Activated CD8-positive, alpha-beta memory T cell treated with anti-CD3 and anti-CD28 coated beads, Interleukin-2, amount 50 U/mL, for 24 hours (primary cell): Measurements from ENCODE around the gene PTCSC3.

ENCODE experiments used
- DNase-seq: peaks from one replicate; pipeline ENCODE4 v3.0.0-alpha.2; 2020; ENCODE audit errors: extremely low read depth

The PTCSC3 gene

GRCh38 chr14:36176524-36176923 is at the start of gene PTCSC3:
TSS of gene PTCSC3 (minus strand) at chr14:36176722.
- DNase-seq: no peak

DNA sequence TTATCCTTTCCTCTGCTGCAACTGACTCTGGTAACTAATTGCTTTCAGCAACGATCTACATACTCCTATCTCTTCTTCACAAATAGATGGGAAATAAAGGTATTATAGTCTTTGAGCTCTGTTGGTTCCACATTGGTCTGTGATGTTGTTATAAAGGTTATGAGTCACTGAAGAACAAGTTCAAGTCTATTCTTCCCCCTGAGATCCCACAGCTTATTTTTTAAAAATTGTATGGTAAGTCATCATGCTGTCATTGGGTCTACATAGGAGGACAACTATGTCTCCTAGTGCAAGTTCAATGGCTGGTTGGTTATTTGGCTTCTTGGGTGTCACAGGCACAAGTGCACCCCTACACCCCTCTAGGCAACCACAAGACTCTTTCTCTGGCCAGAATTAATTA is 49.6 kb upstream of the PTCSC3 start:
- no peak for DNase-seq

GRCh38 chr14:36224176-36224575 is 47.7 kb upstream of the PTCSC3 start:
- DNase-seq: no peak

DNA sequence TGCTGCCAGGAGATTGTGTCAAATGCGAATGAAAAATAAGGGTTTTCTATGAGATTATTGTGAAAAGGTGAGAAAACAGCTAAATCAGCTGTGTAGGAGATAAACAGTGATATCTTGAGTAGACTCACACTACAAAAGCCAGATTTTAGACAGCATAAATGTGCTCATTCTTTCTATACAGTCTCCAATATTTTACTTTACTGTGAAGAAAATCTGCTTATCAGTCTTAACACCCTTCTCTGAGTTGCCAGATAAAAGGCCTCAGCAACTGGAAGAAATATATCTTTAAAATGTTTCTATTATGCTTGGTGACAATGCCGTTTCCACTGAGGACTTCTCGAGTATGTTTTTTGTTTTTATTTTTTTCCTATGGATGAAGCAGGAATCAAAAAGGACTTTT is 47.0 kb upstream of the PTCSC3 start:
- DNase-seq: no peak

DNA sequence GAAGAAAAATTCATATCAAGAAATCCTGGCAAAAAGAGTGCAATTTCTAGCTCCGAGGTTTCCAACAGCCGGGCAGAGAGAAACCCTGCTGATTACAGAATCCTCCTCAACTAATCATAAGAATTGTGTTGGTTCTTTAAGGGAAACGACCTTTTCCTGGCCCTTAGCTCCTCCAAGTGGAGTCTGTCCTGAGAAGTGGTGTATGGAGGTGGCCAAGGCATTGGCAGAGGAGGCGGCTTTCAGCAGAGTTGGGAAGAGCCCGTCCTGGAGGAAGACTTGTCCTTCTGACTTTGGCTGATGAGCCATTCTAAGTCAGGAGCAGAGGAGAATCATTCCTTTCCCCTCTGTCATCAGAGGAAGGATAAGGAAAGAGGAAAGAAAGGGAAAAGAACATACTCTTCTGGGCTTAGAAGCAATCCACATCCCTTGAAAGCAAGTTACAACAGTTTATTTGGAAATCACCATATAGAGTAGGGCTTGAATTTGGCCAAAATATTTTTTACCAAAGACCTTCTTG is 46.5 kb upstream of the PTCSC3 start:
- DNase-seq: no peak

- no peak for DNase-seq
Observed at GRCh38 chr14:36222337-36222736, 45.8 kb upstream of the PTCSC3 start.

GRCh38 chr14:36221112-36221511 is 44.6 kb upstream of the PTCSC3 start:
- DNase-seq: no peak

DNA sequence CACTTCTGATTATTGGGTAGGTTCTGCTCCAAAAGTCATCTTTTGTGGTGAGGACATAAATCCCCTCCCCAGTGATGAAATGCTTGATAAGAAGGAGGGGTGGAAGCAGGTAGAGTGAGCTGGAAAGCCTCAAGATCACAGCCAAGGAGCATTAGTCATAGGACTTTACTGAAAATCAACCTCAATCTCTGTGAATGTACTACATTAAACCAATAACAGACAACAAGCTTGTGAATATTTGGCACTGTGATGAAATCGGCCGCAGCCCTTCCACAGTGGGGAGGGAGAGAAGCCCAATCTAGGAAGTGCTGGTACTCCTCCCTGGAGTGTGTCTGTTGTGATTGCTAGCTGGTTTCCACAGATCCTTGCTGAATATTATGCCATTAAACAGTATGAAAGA is 41.2 kb upstream of the PTCSC3 start:
- no peak for DNase-seq

DNA sequence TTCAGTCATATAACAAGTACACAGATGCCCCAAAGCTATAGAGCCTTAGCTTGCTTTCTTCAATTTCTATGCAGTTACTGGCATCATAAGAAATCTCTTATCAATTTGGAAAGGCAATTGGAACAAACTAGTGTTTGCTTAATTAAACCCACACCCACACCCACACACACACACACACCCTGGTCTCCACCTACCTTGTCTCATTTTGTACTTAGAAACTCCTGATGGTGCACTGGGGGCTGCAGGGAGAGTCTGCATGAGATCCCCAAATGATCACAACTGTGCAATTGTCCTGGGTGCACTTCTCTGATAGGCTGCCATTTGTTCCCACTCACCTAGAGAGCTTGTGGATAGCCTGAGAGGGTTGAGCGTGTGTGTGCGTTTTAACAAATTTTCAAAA is 40.5 kb upstream of the PTCSC3 start:
- no peak for DNase-seq

DNA sequence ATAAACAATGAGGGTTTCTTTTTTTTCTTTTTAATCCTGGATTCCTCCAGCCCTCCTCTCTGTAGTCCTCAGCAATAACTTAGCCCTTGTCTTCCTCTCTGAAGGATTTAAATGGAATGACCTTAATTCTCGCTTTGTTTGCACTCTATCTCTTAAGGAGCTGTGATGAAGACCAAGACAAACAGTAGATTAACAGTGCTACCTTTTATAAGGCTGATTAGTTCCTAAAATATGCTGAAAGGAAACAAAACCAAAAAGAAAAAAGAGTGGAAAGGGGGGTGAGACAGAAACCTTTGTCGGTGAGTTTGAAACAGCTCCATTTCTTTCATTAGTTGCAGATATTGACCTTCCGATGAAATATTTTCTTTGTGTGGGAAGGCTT is 38.7 kb upstream of the PTCSC3 start:
- DNase-seq: no peak

DNA sequence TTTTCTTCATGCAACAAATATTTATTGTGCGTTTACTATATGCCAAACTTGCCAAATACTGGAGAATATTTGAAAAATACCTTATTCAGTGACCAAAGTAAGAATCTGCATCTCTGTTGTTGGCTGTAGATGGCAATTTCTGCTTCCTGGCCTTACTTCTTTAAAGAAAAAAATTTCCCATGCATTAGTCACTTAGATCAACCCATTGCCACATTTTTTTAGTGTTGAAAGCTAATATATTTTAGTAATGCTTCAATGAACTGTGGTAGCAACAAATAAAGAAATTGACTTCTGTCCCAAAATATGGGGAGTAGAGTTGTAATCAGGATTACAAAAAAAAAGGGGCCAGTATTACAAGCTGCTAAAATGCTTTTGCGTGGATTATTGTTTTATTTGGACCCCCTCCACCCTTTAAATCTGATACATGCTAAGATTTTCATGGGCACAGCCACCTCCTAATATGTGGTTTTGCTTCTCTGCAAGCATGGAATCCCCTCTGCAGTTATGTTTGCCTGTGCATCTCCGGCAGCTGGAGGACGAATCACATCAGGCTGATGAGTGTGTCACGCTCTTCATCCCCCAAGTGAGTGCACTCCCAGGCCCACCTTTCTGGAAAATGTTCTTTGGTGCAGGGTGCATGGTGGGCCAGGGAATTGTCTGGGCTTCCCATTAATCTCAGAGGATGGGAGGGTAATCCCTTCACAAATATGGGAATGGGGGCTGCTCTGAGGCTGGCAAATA is 38.1 kb upstream of the PTCSC3 start:
- no peak for DNase-seq

DNA sequence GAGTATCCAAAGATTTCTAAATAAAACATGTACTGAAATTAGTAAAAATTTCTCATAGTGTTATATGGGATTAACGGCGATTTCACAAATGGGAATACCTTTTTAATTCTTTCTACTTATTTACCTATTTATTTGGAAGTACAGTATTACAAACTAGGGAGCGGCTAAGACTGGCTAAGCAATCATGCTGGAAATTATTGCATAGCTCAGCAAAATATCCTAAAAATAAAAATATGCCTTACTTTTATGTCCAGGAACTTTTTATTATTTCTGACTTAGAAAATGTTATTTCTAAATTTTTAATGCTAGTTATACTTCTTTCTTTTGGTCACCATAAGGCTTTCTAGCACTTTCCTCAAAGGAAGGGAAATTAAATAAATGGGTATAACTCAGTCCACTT is 36.5 kb upstream of the PTCSC3 start:
- no peak for DNase-seq

GRCh38 chr14:36212577-36212976 is 36.1 kb upstream of the PTCSC3 start:
- DNase-seq: no peak

DNA sequence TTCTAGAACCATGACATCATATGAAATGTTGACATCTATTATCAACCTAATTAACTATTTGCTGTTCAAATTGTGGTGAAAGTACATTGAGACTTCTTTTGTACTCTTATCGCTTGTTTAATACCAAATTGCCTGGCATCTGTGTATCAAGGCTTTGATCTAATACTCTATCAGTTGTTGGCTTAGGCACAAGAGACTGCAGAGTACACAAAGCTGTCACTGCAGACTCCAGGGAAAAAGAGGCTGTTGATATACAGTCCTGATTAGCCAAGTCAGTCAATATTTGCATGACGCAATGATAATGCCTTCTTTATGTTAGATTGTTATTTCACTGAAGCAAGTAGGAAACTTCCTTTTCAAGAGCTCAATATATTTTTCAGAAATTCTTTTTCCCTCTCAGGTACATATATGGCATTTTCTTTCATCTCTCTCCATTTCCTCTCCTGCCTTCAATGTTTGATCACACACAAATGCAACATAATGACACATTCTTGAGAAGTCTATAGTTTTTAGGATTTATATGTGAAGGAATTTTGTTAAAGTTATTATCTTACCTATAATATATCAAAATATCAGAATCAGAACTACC is 32.3 kb upstream of the PTCSC3 start:
- no peak for DNase-seq

- DNase-seq: no peak
Observed at GRCh38 chr14:36207500-36207899, 31.0 kb upstream of the PTCSC3 start.

GRCh38 chr14:36204461-36205073 is 28.0 kb upstream of the PTCSC3 start:
- DNase-seq: no peak

DNA sequence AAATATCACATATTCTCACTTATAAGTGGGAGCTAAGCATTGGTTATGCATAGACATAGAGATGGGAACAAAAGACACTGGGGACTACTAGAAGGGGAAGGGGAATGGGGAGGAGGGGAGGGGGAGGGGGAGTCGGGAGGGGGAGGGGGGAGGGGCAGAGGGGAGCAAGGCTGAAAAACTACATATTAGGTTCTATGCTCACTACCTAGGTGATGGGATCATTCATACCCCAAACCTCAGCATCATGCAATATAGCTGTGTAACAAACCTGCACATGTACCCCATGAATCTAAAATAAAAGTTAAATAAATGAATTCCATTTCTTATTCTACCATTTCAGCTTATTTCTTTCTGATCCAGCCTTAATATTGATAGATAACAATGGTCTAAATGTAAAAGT is 21.9 kb upstream of the PTCSC3 start:
- DNase-seq: no peak

DNA sequence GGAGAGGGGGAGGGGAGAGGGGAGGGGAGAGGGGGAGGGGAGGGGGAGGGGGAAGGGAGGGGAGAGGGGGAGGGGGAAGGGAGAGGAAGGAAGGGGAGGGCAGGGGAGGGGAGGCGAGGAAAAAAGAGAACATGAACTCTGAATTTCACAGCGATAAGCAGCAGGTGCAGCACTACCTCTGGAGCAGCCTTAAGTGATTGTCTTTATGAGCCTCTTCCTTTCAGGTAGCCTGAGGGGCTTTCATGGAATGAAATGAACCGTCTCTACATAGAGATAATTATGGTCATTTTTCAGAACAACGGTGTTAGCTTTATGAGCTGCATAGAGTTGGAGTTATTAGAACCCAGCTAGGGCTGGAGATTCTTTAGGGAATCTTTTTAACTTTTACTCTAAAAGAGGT is 18.1 kb upstream of the PTCSC3 start:
- DNase-seq: no peak

GRCh38 chr14:36192530-36192929 is 16.0 kb upstream of the PTCSC3 start:
- no peak for DNase-seq

DNA sequence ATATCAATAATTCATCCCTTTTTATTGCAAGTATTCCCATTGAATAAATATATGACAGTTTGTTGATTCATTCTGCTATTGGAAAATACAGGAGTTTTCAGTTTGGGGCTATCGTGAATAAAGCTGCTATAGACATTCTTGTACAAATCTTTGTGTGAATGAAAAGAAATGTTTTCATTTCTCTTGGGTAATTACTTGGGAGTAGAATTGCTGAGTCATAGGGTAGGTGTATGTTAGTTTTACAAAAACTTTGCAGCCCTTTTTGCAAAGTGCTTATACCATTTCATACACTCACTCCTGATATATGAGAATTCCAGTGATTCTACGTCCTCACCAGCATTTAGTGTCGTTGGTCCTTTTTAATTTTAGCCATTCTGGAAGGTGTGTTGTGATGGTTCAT is 6.9 kb upstream of the PTCSC3 start:
- DNase-seq: no peak

- no peak for DNase-seq
Observed at GRCh38 chr14:36181417-36181816, 4.9 kb upstream of the PTCSC3 start.

GRCh38 chr14:36177489-36177888 is 967 bp upstream of the PTCSC3 start:
- DNase-seq: no peak

DNA sequence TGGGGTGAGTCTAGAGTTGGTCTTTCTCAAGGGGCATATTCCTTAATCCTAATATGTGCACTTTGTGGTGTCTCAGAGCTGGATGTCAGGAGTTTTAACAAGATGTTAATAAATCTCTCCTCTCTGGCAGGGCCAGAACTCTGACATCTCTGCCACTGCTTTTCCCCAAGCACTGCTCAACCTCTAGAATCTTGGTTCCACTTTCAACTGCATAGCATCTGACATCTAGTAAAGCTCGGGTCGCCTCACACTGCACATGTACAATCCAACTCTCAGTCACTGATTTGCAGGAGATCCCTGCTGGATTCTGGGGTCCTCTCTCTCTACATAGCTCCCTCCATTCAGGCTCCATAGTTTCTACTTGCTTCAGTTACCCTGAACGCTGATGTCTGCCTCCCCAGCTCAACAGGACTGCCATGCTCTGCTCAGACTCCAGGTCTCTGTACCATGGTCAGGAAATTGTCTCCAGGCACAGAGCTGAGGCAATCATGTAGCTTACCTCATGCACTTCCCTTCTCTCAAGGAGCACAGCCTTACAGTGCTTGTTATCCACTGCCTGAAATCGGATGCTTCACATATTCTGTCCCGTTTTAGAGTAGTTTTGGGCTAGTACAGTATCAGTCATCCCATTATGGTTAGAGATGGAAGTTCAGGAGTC is 1.6 kb downstream of the PTCSC3 start:
- DNase-seq: no peak
